Germinal center (tissue), 1 donor: ENCODE measurements around the gene KIF26B.
"Not testable (repeated sequence)": the region's sequence is repeated elsewhere in the genome, so short reads cannot be mapped to it uniquely, and the experiment has no call there.

Experiments
- DNase-seq: peaks from one replicate; pipeline ENCODE4 v3.0.0; 2012; ENCODE audit warnings: mixed read lengths, low spot score

Gene KIF26B

GRCh38 chr1:245700631-245701030, 545.8 kb downstream of the KIF26B start:
- no peak for DNase-seq

- no peak for DNase-seq
These were observed 546.8 kb downstream of the KIF26B start for GRCh38 chr1:245701631-245702030.

GRCh38 chr1:245702346-245702745, 547.6 kb downstream of the KIF26B start:
- DNase-seq: no peak

- no peak for DNase-seq
These were observed 549.6 kb downstream of the KIF26B start for GRCh38 chr1:245704341-245704740.

GRCh38 chr1:245704765-245705164, 550.0 kb downstream of the KIF26B start:
- no peak for DNase-seq

GRCh38 chr1:245707941-245708340, 553.2 kb downstream of the KIF26B start:
- DNase-seq: no peak

- no peak for DNase-seq
These were observed 556.4 kb downstream of the KIF26B start for GRCh38 chr1:245710961-245711903.

- DNase-seq: not testable (repeated sequence)
These were observed 559.2 kb downstream of the KIF26B start for GRCh38 chr1:245714027-245714426.

GRCh38 chr1:245715291-245715701, 560.5 kb downstream of the KIF26B start:
- no peak for DNase-seq

- DNase-seq: no peak
These were observed 561.2 kb downstream of the KIF26B start for GRCh38 chr1:245715970-245716369.

GRCh38 chr1:245716561-245716960, 561.8 kb downstream of the KIF26B start:
- DNase-seq: no peak

- no peak for DNase-seq
These were observed 562.8 kb downstream of the KIF26B start for GRCh38 chr1:245717611-245718010.

GRCh38 chr1:245718123-245718522, 563.3 kb downstream of the KIF26B start:
- no peak for DNase-seq

GRCh38 chr1:245718951-245719350, 564.2 kb downstream of the KIF26B start:
- DNase-seq: no peak

GRCh38 chr1:245721488-245721887, 566.7 kb downstream of the KIF26B start:
- no peak for DNase-seq

- DNase-seq: not testable (repeated sequence)
These were observed 573.2 kb downstream of the KIF26B start for GRCh38 chr1:245728035-245728434.

- DNase-seq: no peak
These were observed 576.0 kb downstream of the KIF26B start for GRCh38 chr1:245730801-245731200.

- DNase-seq: not testable (repeated sequence)
These were observed 585.6 kb downstream of the KIF26B start for GRCh38 chr1:245740336-245740735.

GRCh38 chr1:245742896-245743295, 588.1 kb downstream of the KIF26B start:
- no peak for DNase-seq

- DNase-seq: no peak
These were observed 593.5 kb downstream of the KIF26B start for GRCh38 chr1:245748240-245748639.

- DNase-seq: no peak
These were observed 593.9 kb downstream of the KIF26B start for GRCh38 chr1:245748646-245749045.

- no peak for DNase-seq
These were observed 594.3 kb downstream of the KIF26B start for GRCh38 chr1:245749053-245749452.

- no peak for DNase-seq
These were observed 595.5 kb downstream of the KIF26B start for GRCh38 chr1:245750261-245750660.

- no peak for DNase-seq
These were observed 596.3 kb downstream of the KIF26B start for GRCh38 chr1:245751116-245751515.
